ENCODE data around the gene NKX6-2. TPM values are rescaled to one million over a fixed set of nuclear protein-coding genes. Genes with fewer than 3 reads are reported as not detected.
"Not testable (repeated sequence)": the region's sequence is repeated elsewhere in the genome, so short reads cannot be mapped to it uniquely, and the experiment has no call there.

NKX6-2 gene
- total and polyA plus RNA-seq, 2 experiments from 2014 or later, result 0.24 to 9.3 TPM

DNA sequence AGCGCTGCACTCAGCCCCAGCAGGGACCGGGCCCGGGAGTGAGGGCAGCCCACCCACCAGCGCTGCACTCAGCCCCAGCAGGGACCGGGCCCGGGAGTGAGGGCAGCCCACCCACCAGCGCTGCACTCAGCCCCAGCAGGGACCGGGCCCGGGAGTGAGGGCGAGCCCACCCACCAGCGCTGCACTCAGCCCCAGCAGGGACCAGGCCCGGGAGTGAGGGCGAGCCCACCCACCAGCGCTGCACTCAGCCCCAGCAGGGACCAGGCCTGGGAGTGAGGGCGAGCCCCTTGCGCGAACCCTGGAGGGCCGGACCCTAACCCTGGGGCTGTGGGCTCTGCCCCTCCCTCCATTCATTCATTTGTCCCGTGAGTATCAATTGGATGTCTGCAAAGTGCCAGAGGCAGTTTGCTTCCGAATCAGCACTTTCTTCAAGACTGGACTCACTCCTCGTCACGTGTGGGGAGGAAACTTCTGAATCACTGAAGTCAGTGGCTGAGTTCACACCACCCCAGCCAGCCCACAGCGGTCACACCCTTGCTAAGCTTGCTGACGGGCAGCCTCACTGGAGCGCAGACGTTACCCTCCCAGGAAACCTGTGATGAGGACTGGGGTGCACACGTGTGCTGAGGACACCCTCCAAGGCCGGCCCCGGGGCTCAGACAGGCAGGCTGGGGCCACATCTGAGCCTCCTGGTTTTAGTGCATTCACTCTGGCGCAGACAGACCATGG, 42.6 kb downstream of the NKX6-2 start:
- not testable (repeated sequence) for H3K4me1 ChIP-seq (ENCODE audit: insufficient read depth); H3F3A ChIP-seq (replicated peaks; ENCODE audit: low read depth); H3K27me3 Mint-ChIP-seq (ENCODE audit: insufficient read depth, low read depth, poor library complexity); H3K36me3 Mint-ChIP-seq (ENCODE audit: low read depth); H3K36me3 ChIP-seq (ENCODE audit: insufficient read depth); H3K79me2 ChIP-seq (replicated peaks; ENCODE audit: insufficient read depth); H3K9me3 Mint-ChIP-seq; H3K4me3 ChIP-seq; H3K4me2 ChIP-seq; H3K27ac Mint-ChIP-seq; H3K9me2 ChIP-seq (ENCODE audit: insufficient read depth); DNase-seq (ENCODE audit: low spot score); H4K20me1 ChIP-seq (replicated peaks; ENCODE audit: insufficient read depth); ATAC-seq; H3K4me3 Mint-ChIP-seq; H2AFZ ChIP-seq; H3K27me3 ChIP-seq (ENCODE audit: insufficient read depth); H3K27ac ChIP-seq (ENCODE audit: low read depth)
- peaks cover 33% of the 10 kb centered on the region for H3K4me1 Mint-ChIP-seq

DNA sequence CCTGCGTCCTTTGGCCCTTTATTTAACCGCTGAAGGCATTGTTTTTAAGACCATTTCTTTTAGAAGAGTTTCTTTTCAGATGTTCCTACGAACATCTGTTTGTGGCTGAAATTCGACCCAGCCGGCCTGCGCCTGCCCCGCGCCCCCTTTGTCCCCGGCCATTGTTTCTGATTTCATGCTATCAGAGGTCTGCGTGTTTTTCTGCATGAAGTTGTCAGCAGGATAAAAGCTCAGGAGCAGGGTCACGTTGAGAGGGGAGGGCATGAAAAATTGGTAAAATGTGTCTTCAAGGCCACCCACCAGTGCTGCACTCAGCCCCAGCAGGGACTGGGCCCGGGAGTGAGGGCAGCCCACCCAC, 43.1 kb downstream of the NKX6-2 start:
- Mint-ChIP-seq H3K27ac (peak overlapping the region; percentile 70), H3K4me1 (peaks cover 30% of the 10 kb centered on the region), H3K36me3 (ENCODE audit: low read depth) (no peaks in the 10 kb centered on the region), H3K9me3 (no peaks in the 10 kb centered on the region; the same call in 2 of the 3 replicates), H3K4me3 (no peak overlapping the region), H3K27me3 (ENCODE audit: insufficient read depth, low read depth, poor library complexity) (peaks cover 2% of the 10 kb centered on the region)
- Histone ChIP-seq H3K4me1 (ENCODE audit: insufficient read depth) (peaks cover 9% of the 10 kb centered on the region), H3K36me3 (ENCODE audit: insufficient read depth) (no peaks in the 10 kb centered on the region), H3K27me3 (ENCODE audit: insufficient read depth) (no peaks in the 10 kb centered on the region), H3K4me3 (no peak overlapping the region), H3F3A (replicated peaks; ENCODE audit: low read depth) (0 out of 2 replicates have a peak, but pooled peaks cover 3% of the 10 kb centered on the region), H4K20me1 (replicated peaks; ENCODE audit: insufficient read depth) (no peaks in the 10 kb centered on the region), H2AFZ (no peak overlapping the region), H3K79me2 (replicated peaks; ENCODE audit: insufficient read depth) (no peaks in the 10 kb centered on the region), H3K27ac (ENCODE audit: low read depth) (peak overlapping the region; percentile 74; the same call in 1 of the 2 replicates), H3K9me2 (ENCODE audit: insufficient read depth) (no peaks in the 10 kb centered on the region), H3K4me2 (no peak overlapping the region)
- ATAC-seq (peak; percentile 11), DNase-seq (ENCODE audit: low spot score) (no peak)
- TF ChIP-seq EZH2 (IDR thresholded peaks at IDR 0.05; ENCODE audit: low read depth, unreplicated experiment) (no peak), JUNB (IDR thresholded peaks at IDR 0.05; ENCODE audit: unreplicated experiment) (no peak), POLR2AphosphoS5 (IDR thresholded peaks at IDR 0.05; ENCODE audit: low read depth) (no peak), CREB1 (CRISPR knock-in tag; IDR thresholded peaks at IDR 0.05; ENCODE audit: low read depth) (no peak), EZH2phosphoT487 (IDR thresholded peaks at IDR 0.05; ENCODE audit: unreplicated experiment) (no peak), NANOG (IDR thresholded peaks at IDR 0.05; ENCODE audit: borderline replicate concordance) (no peak)
- TF ChIP-seq, protein P1, sequence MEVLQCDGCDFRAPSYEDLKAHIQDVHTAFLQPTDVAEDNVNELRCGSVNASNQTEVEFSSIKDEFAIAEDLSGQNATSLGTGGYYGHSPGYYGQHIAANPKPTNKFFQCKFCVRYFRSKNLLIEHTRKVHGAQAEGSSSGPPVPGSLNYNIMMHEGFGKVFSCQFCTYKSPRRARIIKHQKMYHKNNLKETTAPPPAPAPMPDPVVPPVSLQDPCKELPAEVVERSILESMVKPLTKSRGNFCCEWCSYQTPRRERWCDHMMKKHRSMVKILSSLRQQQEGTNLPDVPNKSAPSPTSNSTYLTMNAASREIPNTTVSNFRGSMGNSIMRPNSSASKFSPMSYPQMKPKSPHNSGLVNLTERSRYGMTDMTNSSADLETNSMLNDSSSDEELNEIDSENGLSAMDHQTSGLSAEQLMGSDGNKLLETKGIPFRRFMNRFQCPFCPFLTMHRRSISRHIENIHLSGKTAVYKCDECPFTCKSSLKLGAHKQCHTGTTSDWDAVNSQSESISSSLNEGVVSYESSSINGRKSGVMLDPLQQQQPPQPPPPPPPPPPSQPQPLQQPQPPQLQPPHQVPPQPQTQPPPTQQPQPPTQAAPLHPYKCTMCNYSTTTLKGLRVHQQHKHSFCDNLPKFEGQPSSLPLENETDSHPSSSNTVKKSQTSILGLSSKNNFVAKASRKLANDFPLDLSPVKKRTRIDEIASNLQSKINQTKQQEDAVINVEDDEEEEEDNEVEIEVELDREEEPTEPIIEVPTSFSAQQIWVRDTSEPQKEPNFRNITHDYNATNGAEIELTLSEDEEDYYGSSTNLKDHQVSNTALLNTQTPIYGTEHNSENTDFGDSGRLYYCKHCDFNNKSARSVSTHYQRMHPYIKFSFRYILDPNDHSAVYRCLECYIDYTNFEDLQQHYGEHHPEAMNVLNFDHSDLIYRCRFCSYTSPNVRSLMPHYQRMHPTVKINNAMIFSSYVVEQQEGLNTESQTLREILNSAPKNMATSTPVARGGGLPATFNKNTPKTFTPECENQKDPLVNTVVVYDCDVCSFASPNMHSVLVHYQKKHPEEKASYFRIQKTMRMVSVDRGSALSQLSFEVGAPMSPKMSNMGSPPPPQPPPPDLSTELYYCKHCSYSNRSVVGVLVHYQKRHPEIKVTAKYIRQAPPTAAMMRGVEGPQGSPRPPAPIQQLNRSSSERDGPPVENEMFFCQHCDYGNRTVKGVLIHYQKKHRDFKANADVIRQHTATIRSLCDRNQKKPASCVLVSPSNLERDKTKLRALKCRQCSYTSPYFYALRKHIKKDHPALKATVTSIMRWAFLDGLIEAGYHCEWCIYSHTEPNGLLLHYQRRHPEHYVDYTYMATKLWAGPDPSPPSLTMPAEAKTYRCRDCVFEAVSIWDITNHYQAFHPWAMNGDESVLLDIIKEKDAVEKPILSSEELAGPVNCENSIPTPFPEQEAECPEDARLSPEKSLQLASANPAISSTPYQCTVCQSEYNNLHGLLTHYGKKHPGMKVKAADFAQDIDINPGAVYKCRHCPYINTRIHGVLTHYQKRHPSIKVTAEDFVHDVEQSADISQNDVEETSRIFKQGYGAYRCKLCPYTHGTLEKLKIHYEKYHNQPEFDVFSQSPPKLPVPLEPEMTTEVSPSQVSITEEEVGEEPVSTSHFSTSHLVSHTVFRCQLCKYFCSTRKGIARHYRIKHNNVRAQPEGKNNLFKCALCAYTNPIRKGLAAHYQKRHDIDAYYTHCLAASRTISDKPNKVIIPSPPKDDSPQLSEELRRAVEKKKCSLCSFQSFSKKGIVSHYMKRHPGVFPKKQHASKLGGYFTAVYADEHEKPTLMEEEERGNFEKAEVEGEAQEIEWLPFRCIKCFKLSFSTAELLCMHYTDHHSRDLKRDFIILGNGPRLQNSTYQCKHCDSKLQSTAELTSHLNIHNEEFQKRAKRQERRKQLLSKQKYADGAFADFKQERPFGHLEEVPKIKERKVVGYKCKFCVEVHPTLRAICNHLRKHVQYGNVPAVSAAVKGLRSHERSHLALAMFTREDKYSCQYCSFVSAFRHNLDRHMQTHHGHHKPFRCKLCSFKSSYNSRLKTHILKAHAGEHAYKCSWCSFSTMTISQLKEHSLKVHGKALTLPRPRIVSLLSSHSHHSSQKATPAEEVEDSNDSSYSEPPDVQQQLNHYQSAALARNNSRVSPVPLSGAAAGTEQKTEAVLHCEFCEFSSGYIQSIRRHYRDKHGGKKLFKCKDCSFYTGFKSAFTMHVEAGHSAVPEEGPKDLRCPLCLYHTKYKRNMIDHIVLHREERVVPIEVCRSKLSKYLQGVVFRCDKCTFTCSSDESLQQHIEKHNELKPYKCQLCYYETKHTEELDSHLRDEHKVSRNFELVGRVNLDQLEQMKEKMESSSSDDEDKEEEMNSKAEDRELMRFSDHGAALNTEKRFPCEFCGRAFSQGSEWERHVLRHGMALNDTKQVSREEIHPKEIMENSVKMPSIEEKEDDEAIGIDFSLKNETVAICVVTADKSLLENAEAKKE (CRISPR knock-in tag; IDR thresholded peaks at IDR 0.05), result no peak
- TF ChIP-seq, protein P2, sequence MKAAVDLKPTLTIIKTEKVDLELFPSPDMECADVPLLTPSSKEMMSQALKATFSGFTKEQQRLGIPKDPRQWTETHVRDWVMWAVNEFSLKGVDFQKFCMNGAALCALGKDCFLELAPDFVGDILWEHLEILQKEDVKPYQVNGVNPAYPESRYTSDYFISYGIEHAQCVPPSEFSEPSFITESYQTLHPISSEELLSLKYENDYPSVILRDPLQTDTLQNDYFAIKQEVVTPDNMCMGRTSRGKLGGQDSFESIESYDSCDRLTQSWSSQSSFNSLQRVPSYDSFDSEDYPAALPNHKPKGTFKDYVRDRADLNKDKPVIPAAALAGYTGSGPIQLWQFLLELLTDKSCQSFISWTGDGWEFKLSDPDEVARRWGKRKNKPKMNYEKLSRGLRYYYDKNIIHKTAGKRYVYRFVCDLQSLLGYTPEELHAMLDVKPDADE (IDR thresholded peaks at IDR 0.05), result no peak
- TF ChIP-seq, protein P3, sequence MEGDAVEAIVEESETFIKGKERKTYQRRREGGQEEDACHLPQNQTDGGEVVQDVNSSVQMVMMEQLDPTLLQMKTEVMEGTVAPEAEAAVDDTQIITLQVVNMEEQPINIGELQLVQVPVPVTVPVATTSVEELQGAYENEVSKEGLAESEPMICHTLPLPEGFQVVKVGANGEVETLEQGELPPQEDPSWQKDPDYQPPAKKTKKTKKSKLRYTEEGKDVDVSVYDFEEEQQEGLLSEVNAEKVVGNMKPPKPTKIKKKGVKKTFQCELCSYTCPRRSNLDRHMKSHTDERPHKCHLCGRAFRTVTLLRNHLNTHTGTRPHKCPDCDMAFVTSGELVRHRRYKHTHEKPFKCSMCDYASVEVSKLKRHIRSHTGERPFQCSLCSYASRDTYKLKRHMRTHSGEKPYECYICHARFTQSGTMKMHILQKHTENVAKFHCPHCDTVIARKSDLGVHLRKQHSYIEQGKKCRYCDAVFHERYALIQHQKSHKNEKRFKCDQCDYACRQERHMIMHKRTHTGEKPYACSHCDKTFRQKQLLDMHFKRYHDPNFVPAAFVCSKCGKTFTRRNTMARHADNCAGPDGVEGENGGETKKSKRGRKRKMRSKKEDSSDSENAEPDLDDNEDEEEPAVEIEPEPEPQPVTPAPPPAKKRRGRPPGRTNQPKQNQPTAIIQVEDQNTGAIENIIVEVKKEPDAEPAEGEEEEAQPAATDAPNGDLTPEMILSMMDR (conservative IDR thresholded peaks at IDR 0.05; ENCODE audit: low read depth in 2 of 2), result no peak
